GM19468 (cell line): Measurements from ENCODE around the gene GSK3B.
"Not testable (repeated sequence)": the region's sequence is repeated elsewhere in the genome, so short reads cannot be mapped to it uniquely, and the experiment has no call there.

Experiments used
- ATAC-seq: cut with Tn5 transposase; IDR thresholded peaks from one replicate; pipeline ENCODE4 v1.9.1; 2021; ENCODE audit warnings: mild to moderate bottlenecking, moderate library complexity, moderate number of reproducible peaks; ENCODE audit not compliant: unreplicated experiment; ENCODE audit errors: extremely low read depth

GSK3B gene

DNA sequence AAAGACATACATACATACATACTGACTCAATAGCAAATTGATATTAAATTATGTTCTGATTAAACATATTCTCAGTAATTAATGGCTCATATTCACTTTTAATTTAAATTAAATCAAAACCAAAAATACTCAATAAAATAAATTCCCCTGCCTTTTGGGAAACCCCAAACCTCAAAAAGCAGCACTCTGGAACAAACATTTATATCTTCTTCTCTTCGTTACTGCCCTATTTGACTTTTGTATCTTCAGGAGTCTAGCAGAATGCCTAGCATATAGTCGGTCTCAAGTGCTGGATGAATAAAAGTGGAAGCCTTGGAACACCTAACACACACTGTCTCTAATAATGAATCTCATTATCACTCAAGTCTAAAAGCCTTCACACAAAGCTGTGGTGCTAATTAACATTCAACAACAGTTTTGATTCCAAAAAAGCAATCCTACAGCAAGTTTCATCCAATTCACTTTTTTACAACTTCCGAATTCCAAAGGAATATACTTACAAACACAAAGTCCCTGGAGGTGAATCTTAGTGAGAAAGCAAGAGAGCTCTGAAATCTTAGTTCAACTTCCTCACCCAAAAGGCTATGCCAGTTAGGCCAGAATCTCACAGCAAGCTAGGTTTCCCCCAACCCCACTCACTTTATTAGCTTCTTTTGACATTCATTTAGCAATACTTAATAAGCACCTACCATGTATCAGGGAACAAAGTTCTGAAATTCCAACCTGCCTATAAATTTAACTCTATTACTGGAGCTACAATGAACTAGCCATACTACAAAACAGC is 35.0 kb downstream of the GSK3B start:
- no peak for ATAC-seq

DNA sequence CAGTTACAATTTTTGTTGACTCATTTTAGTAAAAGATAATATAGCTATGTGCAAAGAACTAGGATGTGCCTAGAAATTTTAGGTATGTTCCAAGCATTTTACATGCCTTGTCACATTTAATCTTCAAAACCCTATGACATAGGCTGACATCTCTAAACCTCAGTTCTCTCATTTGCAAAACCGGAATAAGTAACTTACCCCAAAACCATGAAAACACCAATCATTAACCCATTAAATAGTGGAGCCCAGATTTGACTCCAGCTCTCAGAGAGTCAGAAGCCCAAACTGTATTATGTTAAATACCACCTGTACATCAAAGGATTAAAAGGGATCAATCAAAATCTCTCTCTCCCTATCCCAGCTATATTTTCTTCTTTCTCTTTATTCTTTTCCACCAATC is 36.6 kb downstream of the GSK3B start:
- ATAC-seq: peak; percentile 81

DNA sequence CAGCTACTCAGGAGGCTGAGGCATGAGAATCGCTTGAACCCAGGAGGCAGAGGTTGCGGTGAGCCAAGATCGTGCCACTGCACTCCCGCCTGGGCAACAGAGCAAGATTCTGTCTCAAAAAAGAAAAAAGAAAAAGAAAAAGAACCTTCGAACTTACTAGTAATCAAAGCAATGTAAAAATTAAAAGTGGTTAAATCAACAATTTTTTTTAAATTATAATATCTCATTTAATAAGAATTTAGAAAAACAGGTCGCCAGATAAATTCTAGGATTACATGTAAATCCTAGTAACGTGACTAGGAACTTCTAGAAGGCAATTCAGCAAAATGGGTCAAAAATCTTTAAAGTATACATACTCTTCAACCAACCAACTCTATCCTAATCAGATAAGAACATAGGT is 37.2 kb downstream of the GSK3B start:
- ATAC-seq: no peak

GRCh38 chr3:120053647-120054046 is 40.6 kb downstream of the GSK3B start:
- ATAC-seq: not testable (repeated sequence)

DNA sequence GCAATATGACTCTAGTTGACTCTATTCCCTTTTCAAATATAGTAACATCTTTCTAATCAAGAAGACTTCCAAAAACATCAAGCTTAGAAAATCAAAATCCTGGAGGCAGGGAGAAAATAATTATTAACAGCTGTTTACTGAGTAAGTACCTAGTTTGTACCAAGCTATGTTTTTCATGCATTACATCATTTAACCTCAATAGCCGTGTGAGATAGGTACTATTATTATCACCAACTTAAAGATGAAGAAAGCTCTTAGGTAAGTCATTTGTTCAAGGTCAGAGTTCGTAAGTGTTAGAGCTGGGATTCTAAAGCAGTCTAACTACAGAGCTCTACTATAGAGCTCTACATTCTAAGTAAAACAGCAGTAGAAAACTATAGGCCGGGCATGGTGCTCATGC is 41.6 kb downstream of the GSK3B start:
- ATAC-seq: no peak

DNA sequence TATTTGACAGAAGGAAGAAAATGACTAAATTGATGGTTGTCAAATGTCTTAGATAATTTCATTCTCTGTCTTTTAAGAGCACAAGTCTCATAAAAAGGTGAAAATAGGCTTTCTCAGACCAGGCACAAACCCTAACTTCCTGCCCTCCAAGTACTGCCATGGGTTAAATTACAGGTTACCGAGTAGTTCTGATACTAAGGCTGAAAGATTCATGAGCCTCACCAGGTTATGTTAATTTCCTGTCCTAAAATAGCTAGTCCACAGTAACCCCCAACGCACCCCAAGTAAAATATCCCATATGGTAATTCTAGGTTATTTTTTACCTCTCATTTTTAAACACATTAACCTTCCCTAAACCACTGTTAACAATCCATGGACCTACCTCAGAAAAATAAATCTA is 42.0 kb downstream of the GSK3B start:
- ATAC-seq: peak; percentile 66

DNA sequence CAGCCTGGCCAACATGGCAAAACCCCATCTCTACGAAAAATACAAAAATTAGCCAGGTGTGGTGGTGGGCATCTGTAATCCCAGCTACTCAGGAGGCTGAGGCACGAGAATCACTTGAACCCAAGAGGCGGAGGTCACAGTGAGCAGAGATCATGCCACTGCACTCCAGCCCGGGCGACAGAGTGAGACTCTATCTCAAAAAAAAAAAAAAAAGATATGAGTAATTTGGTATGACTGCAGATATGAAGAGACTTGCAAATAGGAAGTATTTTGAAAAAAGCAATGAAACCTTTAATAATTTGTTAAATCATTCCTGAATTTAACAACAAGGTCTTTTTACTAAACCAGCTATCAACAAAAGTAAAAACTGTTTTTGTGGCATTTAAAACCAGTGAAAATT is 42.7 kb downstream of the GSK3B start:
- ATAC-seq: not testable (repeated sequence)

DNA sequence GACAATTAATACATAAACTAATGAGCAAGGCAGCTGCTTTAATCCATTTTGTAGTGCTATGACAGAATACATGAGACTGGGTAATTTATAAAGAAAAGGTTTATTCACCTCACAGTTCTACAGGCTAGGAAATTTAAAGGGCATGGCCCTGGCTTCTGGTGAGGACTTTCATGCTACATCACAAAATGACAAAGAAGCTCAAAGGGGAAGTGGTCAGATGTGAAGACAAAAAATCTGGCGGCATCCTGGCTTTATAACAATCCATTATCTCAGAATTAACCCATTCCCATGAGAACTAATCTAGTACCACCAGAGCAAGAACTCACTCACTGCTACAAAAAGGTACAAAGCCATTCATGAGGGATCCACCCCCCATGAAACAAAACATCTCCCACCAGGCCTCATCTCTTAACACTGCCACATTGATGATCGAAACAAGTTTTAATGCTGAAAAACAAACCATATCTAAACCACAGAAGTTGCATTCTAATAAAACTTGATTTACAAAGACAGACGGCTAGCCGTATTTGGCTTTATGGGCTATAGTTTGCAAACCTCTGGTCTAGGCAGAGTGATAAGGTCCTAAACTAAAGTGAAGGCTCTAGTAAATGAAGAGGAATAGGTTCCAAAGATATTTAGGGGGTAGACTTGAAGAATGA is 44.2 kb downstream of the GSK3B start:
- no peak for ATAC-seq

DNA sequence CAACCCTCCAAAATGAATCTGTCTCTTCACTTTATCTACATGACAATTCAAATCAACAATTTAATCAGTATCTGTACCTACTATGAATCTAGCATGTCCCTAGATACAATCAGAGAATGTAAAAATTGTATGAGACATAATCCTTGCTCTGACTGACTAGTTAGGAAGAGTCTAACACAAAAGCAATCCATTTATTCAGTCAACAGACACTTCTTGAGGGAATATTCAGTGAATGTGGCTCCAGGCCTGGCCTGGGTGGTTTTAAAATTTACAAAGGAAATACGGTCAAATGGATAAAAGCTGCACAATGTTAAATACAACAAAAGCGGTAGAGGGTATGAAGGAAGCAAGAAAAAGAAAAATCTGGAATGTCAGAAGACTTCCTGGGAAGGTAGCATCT is 45.2 kb downstream of the GSK3B start:
- ATAC-seq: no peak

- ATAC-seq: no peak
Observed at GRCh38 chr3:120048355-120049041, 45.7 kb downstream of the GSK3B start.

DNA sequence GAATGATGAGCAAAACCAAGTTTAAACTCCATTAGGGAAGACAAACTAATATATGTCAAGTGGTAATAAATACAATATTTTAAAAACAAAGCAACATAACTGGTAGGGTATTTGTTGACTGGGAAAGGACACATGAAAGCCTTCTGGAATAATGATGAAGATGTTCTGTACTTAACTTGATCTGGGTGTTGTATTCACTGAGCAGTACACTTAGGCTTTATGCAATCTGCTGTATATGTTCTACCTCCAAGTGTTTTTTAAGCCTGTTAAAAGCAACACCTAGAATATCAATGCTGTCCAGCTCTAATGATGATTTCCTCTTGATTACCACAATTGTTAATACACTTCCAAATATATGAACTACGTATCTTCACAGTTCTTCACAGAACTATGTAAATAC is 46.6 kb downstream of the GSK3B start:
- no peak for ATAC-seq

DNA sequence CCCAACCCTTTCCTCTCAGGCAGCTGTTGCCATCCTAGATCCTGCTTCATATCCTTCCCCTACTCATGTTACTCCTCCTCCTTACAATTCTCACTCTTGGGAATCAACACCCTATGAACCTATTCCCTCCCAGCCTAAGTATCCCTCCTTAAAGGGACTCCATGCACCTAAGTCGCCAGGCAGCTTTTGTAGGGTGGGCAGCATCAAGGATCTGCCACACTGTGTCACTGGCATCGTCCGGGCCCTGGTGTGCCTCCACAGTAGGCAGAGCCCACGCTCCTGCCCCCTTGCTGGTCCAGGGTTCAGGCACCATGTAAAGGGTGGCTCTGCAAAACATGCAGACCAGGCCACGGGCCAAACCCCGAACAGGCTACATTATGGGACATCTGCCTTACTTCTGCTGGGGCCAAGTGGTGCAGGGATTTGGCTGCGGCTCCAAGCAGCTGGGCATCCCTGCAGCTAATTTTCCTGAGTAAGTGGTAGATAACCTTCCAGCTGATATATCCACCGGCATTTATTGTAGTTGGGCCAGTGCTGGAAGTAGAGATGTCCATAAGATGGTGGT is 53.4 kb downstream of the GSK3B start:
- no peak for ATAC-seq

GRCh38 chr3:120039642-120040610 is 54.3 kb downstream of the GSK3B start:
- ATAC-seq: no peak

GRCh38 chr3:120033596-120033995 is 60.7 kb downstream of the GSK3B start:
- no peak for ATAC-seq

- ATAC-seq: no peak
Observed at GRCh38 chr3:120031561-120031960, 62.7 kb downstream of the GSK3B start.

DNA sequence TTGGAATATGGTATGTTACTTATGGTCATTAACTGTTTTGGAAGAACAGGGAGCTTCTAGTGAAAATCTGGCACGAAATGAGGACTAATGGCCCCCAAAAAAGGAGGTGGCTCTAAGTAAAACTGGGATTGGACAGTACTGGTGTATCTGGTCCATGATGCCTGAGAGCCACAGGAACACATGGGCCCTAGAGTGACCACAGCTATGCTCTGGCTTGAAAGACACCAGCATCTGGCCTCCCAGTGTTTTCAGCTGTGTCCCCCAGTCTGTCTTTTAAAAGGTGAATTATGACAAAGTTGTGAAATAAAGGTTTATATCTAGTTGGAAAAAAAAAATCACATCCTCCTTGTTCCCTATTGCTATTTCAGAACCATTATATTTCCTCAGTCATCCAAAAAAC is 64.5 kb downstream of the GSK3B start:
- no peak for ATAC-seq

DNA sequence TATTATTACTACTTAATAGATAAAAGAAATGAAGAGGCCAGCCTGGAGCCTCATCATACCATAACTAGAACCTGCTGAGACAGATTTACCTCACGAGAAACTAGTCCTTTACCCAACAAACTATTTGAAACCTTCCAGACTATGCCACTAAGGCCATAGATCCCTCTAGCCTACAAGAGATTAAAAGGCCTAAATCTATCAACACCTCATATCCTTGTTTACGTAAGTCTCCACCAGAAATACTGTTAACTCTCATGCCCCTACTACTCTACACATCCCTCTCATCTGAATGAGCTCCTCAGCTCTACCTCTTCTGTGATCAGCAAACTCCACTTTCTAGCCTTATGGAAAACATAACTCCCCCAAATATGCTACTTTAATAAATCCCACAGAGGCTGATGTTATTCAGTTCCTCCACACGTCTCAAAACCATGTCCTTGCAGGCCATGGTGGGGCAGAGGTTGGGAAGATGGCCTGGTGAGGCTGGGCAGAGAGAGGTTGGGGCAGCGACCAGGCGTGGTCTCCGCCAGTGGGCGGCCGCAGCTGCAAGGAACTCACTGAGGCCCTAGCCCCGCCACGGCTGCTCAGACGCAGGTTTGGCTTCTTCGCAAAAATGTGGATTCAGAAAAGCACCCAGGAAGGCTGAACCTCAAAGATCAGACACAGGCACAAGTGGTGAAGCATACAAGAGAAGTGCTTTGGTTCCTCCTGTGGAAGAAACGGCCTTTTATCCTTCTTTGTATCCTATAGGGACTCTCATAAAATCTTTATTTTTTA is 65.8 kb downstream of the GSK3B start:
- no peak for ATAC-seq

GRCh38 chr3:120027226-120027625 is 67.0 kb downstream of the GSK3B start:
- ATAC-seq: no peak

DNA sequence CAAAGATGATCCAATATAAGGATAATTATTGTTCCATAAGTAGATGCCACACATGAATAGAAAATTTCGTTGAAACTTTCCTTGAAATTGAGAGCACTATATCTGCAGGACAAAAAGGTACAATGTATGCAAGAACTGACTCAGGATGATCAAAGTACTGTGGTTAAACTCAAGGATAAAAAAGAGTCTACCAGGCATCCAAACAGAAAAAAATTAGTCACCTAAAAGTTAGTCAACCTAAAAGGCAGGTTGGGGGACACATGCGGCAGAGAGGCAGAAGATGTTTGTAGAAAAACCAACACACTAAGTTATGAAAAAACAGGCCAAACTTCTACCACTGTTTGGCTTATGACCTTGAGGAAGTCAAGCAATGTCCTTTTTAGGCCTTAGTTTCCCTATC is 68.7 kb downstream of the GSK3B start:
- ATAC-seq: no peak
